Subcutaneous adipose tissue (tissue), 4 donors: Measurements from ENCODE around the gene CTRB2. TPM values are rescaled to one million over a fixed set of nuclear protein-coding genes. Genes with fewer than 3 reads are reported as not detected.

ENCODE experiments used
- total RNA-seq, 4 donors: library from RNA; depleted of rRNA; stranded (reverse); fragments of >200 nt; gene quantifications; one replicate each; pipeline ENCODE4 v1.1.0, GENCODE V29; 2016
- TF ChIP-seq, protein P1 (sequence below): fragments of 450-650 bp; IDR thresholded peaks from one replicate; pipeline ENCODE4 v1.5.1; 2016; ENCODE audit warnings: low read depth, mild to moderate bottlenecking, control low read depth, antibody characterized with exemption, moderate library complexity

CTRB2 gene
- total RNA-seq, result not detected

DNA sequence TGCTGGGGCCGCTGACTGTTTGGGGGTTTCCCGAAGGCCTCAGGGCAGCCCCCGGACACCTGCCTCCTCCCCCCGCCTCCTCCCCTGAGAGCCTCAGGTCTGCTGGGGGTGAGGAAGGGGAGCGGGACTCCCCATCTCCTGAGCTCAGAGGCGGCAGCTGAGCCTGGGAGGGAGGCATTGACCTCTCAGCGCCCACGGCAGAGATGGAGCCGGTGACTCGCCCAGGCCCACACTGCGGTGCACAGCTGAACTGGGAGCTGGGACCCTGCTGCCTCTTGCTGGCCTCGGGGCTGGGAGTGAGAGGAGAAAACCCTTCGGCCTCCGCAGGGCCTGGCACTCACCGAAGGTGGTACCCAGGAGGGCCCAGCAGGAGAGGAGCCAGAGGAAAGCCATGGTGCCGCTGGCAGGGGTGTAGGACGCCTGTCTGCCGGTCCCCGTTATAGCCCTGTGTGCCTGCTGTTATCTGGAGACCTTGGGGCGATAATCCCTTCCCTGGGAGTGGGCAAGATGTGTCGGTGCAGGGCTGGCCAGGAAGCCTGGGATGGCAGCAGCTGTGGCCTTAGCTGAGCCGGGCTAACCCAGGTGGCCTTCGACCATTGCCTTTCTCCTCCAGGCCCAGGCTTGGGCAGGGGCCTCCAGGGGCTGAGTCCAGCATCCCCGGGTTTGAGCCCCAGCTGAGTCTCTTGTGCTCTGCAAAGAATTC is at the start of gene CTRB2:
TSS of gene CTRB2 (minus strand) at position 413 of the 703 bp plus-strand sequence. CDS start at position 393, 20 bp downstream.
- TF ChIP-seq, protein P1, sequence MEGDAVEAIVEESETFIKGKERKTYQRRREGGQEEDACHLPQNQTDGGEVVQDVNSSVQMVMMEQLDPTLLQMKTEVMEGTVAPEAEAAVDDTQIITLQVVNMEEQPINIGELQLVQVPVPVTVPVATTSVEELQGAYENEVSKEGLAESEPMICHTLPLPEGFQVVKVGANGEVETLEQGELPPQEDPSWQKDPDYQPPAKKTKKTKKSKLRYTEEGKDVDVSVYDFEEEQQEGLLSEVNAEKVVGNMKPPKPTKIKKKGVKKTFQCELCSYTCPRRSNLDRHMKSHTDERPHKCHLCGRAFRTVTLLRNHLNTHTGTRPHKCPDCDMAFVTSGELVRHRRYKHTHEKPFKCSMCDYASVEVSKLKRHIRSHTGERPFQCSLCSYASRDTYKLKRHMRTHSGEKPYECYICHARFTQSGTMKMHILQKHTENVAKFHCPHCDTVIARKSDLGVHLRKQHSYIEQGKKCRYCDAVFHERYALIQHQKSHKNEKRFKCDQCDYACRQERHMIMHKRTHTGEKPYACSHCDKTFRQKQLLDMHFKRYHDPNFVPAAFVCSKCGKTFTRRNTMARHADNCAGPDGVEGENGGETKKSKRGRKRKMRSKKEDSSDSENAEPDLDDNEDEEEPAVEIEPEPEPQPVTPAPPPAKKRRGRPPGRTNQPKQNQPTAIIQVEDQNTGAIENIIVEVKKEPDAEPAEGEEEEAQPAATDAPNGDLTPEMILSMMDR, result no peak

DNA sequence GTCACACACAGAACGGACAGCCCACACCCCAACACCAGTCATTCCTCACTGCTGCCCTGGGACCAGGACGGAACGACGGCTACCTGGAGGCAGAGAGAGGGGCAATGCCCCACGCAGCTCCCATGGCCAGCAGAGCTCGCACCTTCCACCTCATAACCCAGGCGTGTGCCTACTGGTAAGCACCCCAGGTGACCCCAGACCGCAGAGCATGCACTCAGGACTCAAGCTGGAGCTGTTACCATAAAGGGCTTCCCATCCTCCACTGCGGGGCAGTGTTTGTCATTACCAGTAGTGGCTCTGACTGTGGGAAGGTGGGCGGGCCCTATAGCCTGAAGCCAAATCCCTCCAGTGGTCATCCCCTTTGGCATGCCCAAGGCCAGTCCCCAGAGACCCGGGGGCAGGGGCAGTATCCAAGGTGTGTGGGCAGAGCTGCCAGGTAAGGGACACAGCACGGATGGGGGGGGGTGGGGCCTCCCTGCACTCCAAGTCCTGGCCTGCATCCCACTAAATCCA is 49.2 kb upstream of the CTRB2 start:
- TF ChIP-seq, protein P1, result no peak

DNA sequence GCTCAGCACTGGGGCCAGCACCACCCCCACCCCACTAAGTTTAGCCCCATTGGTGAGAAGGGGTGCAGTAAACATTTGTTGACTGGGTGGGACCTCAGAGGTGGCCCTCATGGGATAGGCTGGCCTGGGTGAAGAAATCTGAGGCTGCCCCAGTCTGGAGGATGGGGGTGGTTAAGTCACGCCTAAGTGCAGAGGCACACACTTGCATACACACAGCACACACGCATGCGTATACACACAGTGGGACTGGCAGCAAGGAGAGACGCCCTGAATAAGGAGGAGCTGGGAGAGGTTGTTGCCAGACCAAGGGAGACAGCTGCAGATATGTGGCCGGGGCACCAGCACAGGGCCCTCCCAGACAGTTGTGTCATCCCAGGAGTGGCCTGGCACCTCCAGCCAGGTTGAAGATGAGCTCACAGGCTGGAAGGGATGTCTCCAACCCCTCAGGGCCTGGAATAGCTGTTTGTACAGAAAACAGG is 47.4 kb upstream of the CTRB2 start:
- TF ChIP-seq, protein P1, result no peak

DNA sequence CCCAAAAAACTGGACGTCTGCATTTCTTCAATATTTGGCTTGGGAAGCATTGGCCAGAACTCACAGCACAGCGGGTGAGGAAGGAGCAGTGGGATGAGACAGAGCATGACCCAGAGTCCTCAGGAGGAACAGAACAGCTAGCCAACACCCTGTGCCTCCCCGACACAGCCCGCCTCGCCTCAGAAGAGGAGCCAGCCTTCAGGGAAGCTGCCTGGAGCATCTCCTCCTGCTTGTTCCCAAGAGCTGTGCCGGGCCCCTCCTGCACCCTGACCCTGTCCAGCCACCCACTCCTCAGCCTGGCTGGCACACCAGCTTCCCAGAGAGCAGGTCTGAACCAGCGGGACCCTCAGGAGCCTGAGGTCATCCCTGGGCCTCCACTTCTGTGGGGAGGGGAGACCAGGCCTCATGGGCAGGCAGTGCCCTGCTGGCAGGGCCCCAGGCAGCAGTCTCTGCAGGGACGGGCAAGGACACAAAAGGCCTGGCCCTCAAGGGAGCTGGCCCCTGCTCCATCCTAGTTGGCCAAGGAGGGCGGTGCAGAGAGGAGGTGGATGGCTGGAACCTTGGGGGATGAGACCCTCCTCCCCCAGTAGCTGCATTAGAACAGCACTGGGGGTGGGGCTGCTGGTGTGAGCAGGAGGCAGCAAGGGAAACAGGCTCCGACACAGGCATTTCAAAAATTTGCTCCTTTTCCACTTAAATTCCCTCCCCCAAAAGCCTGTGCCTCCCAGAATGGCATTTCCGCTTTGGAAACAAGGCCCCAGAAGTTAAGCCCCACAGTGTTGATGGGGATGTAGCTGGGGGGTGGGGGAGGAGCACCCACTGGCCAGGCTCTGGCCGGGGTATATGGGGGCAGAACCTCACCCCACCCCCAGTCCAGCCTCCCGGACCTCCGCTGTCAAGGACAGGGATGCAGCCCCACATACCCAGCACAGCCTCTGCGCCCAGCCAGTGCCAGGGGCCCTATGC is 46.3 kb upstream of the CTRB2 start:
- TF ChIP-seq, protein P1, result no peak

DNA sequence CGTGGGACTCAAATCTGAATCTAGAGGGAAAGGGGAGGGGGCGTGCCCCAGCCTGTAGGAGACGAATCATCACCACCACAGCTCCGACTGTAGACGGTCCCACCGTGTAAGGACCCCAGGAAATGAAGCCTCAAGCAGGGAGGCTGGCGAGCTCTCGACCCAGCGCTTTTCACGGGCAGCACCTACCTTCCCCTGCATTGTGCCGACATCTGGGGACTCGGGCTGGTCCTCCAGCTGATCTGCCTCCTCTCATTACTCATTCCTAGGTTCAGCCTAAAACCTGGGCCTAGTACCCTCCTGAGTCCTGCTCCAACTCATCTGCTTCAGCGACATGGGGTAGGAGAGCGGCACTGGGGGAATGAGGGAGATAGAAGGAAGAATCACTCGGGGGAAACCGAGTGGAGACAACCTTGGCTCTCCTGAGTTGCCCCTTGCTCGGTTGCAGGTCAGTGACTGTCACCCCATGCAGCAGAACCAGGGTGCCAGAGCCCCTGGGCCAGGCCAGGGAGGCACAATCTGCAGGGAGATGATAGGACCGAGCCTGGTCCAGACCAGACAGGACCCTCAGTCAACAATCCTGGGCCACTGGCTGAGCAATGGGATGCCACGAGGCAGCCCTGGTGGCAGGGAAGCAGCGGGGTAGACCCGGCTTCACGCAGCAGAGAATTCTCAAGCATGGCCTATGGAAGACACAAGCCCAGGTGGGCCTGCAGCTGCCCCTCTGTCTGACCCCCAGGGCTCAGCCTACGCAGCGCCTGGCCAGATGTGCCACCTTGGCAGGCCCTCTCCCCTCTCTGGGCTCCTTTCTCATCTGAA is 45.3 kb upstream of the CTRB2 start:
- TF ChIP-seq, protein P1, result no peak

DNA sequence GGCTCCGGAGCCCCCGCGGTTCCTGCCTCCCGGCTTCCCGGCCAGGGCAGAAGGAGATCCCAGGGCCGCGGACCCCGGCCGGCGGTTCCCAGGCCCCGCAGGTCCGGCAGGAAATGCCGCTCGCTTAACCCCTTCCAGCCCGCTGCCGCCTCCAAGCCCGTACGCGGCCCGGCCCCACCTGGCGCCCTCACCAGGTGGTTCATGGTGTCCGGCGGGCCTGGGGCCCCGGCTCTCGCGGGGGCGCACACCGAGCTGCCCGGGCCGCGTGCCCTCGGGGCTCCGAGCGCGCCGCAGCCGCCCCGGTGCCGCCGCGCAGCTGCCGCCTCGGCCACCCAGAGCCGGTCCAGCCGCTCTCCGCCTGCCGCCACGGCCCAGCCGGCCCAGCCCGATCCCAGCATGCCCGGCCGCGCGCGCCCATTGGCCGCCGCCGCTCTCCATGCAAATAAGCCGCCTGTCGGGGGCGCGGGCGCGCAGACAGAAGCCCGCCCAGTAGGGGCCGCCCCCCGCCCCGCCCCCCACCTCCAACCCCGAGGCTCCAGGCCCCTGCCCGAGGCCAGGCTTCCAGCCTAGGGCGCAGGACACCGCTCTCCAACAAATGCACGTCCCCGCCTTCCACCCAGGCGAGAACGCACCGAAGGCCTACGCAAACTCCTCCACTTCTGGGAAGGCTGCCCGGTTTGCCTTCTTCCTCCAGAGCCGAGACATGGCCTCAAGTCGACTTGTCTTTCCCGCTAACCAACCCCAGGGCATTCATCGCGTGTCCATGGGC is 44.5 kb upstream of the CTRB2 start, which contains the start of gene BCAR1:
TSS of gene BCAR1 (minus strand) at position 345 of the 769 bp plus-strand sequence. CDS start at position 203, 142 bp downstream.
- TF ChIP-seq, protein P1, result no peak
